IPS-NIHi11 (cell line): Measurements from ENCODE around the gene SLC25A13.
A peak's percentile ranks its signal among the peaks of the same experiment; 100 is the strongest.

Experiments used
- DNase-seq: peaks from one replicate; pipeline ENCODE4 v3.0.0; 2012; ENCODE audit warnings: mixed read lengths, low spot score

SLC25A13 gene

GRCh38 chr7:96152706-96153105, 169.2 kb downstream of the SLC25A13 start:
- no peak for DNase-seq

GRCh38 chr7:96151889-96152288, 170.0 kb downstream of the SLC25A13 start:
- DNase-seq: no peak

- DNase-seq: no peak
Measured at GRCh38 chr7:96144260-96144526, 177.7 kb downstream of the SLC25A13 start.

- peak; percentile 43 for DNase-seq
Measured at GRCh38 chr7:96143495-96144259, 178.2 kb downstream of the SLC25A13 start.

GRCh38 chr7:96136600-96137239, 185.2 kb downstream of the SLC25A13 start:
- DNase-seq: no peak

- DNase-seq: no peak
Measured at GRCh38 chr7:96135241-96135640, 186.7 kb downstream of the SLC25A13 start.

- no peak for DNase-seq
Measured at GRCh38 chr7:96131525-96131924, 190.4 kb downstream of the SLC25A13 start.

- no peak for DNase-seq
Measured at GRCh38 chr7:96127746-96128145, 194.2 kb downstream of the SLC25A13 start.

DNA sequence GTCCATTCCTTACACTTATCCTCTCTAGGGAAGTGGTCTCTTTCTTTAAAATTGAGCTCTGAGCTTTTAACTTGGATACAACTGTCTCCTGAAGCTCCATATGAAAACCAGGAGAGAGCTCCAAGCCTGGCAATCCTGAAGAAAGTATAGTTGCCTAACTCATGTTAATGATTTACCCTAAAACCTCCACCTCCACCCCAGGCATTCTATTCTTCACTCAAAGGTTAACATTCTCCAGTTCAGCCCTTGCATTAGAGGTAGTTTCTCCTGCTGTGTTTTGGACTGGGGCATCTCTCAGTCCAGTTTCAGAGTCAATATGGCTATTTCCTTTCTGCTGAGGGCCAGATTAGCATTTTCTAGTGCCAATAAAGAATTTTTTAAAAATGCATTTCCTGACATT, 195.5 kb downstream of the SLC25A13 start:
- DNase-seq: no peak

GRCh38 chr7:96122746-96123145, 199.2 kb downstream of the SLC25A13 start:
- no peak for DNase-seq

DNA sequence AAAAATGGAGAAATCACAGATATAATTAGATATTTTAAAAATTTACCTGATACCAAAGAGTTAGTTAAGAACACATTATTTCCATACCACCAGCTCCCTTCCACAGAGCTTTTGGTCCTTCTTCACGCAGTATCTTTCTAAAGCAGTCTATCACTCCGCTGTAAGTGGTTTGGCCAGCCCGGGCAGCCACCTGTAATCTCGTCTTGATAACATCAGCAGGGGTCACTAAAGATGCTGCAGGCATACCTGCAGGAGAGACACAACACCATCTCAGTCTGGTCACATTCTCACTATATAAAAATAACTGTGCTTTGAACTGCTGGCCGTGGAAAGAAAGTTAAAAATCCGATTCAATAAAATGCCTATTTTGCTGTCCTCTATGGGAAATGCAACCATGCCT, 200.1 kb downstream of the SLC25A13 start:
- DNase-seq: no peak

GRCh38 chr7:96120445-96121225, 201.3 kb downstream of the SLC25A13 start:
- no peak for DNase-seq

GRCh38 chr7:96118449-96119001, 203.4 kb downstream of the SLC25A13 start:
- peak; percentile 17 for DNase-seq

- no peak for DNase-seq
Measured at GRCh38 chr7:96116173-96116572, 205.7 kb downstream of the SLC25A13 start.

- no peak for DNase-seq
Measured at GRCh38 chr7:96114190-96114589, 207.7 kb downstream of the SLC25A13 start.

- DNase-seq: no peak
Measured at GRCh38 chr7:96111405-96111804, 210.5 kb downstream of the SLC25A13 start.

DNA sequence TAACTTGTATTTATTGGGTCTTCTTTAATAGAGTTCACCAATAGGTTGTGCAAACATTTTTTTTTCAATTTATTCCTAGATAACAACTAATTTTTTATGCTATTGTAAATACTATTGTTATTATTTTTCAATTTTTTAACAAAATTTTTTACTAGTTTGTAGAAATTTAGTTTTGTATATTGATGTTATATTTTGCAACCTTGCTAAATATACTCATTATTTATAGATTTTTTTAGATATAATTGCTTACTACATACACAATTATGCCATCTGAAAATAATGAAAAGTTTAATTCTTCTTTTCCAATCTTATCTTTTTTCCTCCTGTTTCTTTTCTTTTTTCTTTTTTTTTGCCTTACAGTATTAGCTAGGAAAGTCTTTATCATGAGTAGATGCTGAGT, 216.9 kb downstream of the SLC25A13 start:
- no peak for DNase-seq

GRCh38 chr7:96102096-96102811, 219.6 kb downstream of the SLC25A13 start:
- no peak for DNase-seq

- DNase-seq: no peak
Measured at GRCh38 chr7:96100737-96101136, 221.2 kb downstream of the SLC25A13 start.

GRCh38 chr7:96097835-96098234, 224.1 kb downstream of the SLC25A13 start:
- no peak for DNase-seq

DNA sequence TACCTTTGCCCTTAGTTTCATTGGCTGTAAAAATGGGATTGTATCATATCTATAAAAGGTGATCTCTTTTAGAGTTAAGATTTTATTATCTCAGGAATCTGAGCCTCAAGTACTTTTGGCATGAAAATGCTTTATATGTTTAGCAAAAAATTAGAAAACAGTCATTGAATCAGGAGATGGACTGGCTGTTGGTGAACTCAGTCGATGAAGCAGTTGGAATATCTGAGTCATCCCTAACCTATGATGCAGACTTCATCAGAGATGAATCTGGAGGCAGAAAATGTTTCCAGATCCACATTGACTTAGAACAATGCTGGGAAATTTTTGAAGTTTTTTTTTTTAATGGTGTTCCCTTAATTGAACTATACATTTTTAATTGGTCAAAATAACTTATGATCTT, 228.5 kb downstream of the SLC25A13 start:
- DNase-seq: no peak

GRCh38 chr7:96090756-96091155, 231.1 kb downstream of the SLC25A13 start:
- DNase-seq: no peak
